Measurements from ENCODE around the gene ACMSD.
"Not testable (repeated sequence)": the region's sequence is repeated elsewhere in the genome, so short reads cannot be mapped to it uniquely, and the experiment has no call there.

- TF ChIP-seq, protein P1, sequence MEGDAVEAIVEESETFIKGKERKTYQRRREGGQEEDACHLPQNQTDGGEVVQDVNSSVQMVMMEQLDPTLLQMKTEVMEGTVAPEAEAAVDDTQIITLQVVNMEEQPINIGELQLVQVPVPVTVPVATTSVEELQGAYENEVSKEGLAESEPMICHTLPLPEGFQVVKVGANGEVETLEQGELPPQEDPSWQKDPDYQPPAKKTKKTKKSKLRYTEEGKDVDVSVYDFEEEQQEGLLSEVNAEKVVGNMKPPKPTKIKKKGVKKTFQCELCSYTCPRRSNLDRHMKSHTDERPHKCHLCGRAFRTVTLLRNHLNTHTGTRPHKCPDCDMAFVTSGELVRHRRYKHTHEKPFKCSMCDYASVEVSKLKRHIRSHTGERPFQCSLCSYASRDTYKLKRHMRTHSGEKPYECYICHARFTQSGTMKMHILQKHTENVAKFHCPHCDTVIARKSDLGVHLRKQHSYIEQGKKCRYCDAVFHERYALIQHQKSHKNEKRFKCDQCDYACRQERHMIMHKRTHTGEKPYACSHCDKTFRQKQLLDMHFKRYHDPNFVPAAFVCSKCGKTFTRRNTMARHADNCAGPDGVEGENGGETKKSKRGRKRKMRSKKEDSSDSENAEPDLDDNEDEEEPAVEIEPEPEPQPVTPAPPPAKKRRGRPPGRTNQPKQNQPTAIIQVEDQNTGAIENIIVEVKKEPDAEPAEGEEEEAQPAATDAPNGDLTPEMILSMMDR (IDR thresholded peaks at IDR 0.05), result not testable (repeated sequence)
- TF ChIP-seq POLR2A (IDR thresholded peaks at IDR 0.05), result not testable (repeated sequence)
Observed at GRCh38 chr2:134803609-134804405, 34.6 kb upstream of the ACMSD start.

Data from tibial nerve (tissue), 3 donors.